Muscle of back (tissue), 11 donors: ENCODE data around the gene CCDC102A. TPM values are rescaled to one million over a fixed set of nuclear protein-coding genes. Genes with fewer than 3 reads are reported as not detected.

ENCODE experiments used
- DNase-seq, 3 donors: peaks; one replicate each; pipeline versions ENCODE4 v3.0.0 to v3.0.0-alpha.2; 2013
- polyA plus RNA-seq, 10 donors: library from polyadenylated mRNA; unstranded; fragments of 120-200 nt; gene quantifications; one replicate each; pipeline ENCODE4 v1.2.1, GENCODE V29; 2013; ENCODE audit not compliant: insufficient read length in 10 of 10

Gene CCDC102A
- polyA plus RNA-seq, 10 donors: 8.0 to 21.6 (median 12.2) TPM

GRCh38 chr16:57538235-57538721, 1.9 kb upstream of the CCDC102A start:
- DNase-seq: peak in 1 of 3 donors; percentile 6

- DNase-seq: peak in 1 of 3 donors; percentile 27
Observed at GRCh38 chr16:57537581-57538234, 1.3 kb upstream of the CCDC102A start.

GRCh38 chr16:57537194-57537505, 779 bp upstream of the CCDC102A start:
- DNase-seq: no peak

- peak; percentile 90 to 97 (median 96) for DNase-seq
Observed at GRCh38 chr16:57535680-57536305, 578 bp downstream of the CCDC102A start.

GRCh38 chr16:57534881-57535658, 1.3 kb downstream of the CCDC102A start:
- no peak for DNase-seq

GRCh38 chr16:57534337-57534880, 2.0 kb downstream of the CCDC102A start:
- DNase-seq: peak in 1 of 3 donors; percentile 23

GRCh38 chr16:57533431-57534336, 2.7 kb downstream of the CCDC102A start:
- peak in 1 of 3 donors; percentile 35 for DNase-seq

- no peak for DNase-seq
Observed at GRCh38 chr16:57532266-57532625, 4.1 kb downstream of the CCDC102A start.

- no peak for DNase-seq
Observed at GRCh38 chr16:57531635-57532265, 4.6 kb downstream of the CCDC102A start.

GRCh38 chr16:57531253-57531575, 5.2 kb downstream of the CCDC102A start:
- DNase-seq: no peak

GRCh38 chr16:57530522-57531252, 5.7 kb downstream of the CCDC102A start:
- DNase-seq: peak in 1 of 3 donors; percentile 3

- DNase-seq: peak in 1 of 3 donors; percentile 40
Observed at GRCh38 chr16:57530104-57530521, 6.3 kb downstream of the CCDC102A start.

GRCh38 chr16:57529391-57530103, 6.8 kb downstream of the CCDC102A start:
- DNase-seq: peak in 1 of 3 donors; percentile 9

GRCh38 chr16:57528499-57529390, 7.6 kb downstream of the CCDC102A start:
- peak in 1 of 3 donors; percentile 15 for DNase-seq

GRCh38 chr16:57527610-57528360, 8.6 kb downstream of the CCDC102A start:
- DNase-seq: no peak

GRCh38 chr16:57527027-57527426, 9.3 kb downstream of the CCDC102A start:
- no peak for DNase-seq

- peak in 1 of 3 donors; percentile 3 for DNase-seq
Observed at GRCh38 chr16:57526498-57526897, 9.9 kb downstream of the CCDC102A start.

GRCh38 chr16:57525761-57526160, 10.6 kb downstream of the CCDC102A start:
- peak in 1 of 3 donors; percentile 3 for DNase-seq
